ENCODE results near the gene OFD1.

- no peak for TF ChIP-seq CTCF (IDR thresholded peaks at IDR 0.05)
- no peak for TF ChIP-seq POLR2AphosphoS5 (IDR thresholded peaks at IDR 0.05; ENCODE audit: low read depth, low read length)
- TF ChIP-seq SIN3A (IDR thresholded peaks at IDR 0.05; ENCODE audit: borderline replicate concordance, low read depth, low read length) = no peak
- TF ChIP-seq USF2 (IDR thresholded peaks at IDR 0.05; ENCODE audit: borderline replicate concordance, low read depth, low read length) = no peak
- no peak for TF ChIP-seq GATA2 (CRISPR knock-in tag; IDR thresholded peaks at IDR 0.05)
- TF ChIP-seq ELF1 (IDR thresholded peaks at IDR 0.05) = no peak
- TF ChIP-seq TAF1 (IDR thresholded peaks at IDR 0.05; ENCODE audit: borderline replicate concordance, low read depth, low read length) = no peak
- TF ChIP-seq USF1 (IDR thresholded peaks at IDR 0.05; ENCODE audit: borderline replicate concordance, low read depth) = no peak
- TF ChIP-seq NRF1 (IDR thresholded peaks at IDR 0.05; ENCODE audit: low read depth, low read length) = no peak
- no peak for TF ChIP-seq YY1 (IDR thresholded peaks at IDR 0.05; ENCODE audit: low read depth)
- no peak for TF ChIP-seq SMC3 (IDR thresholded peaks at IDR 0.05; ENCODE audit: low read depth, low read length)
- no peak for TF ChIP-seq EP300 (IDR thresholded peaks at IDR 0.05; ENCODE audit: borderline replicate concordance in 1 of 2, low read depth in 1 of 2, low read length in 1 of 2)
- no peak for TF ChIP-seq MAX (IDR thresholded peaks at IDR 0.05; ENCODE audit: low read depth)
- TF ChIP-seq FOXM1 (IDR thresholded peaks at IDR 0.05; ENCODE audit: low read depth) = no peak
These were observed 23.4 kb upstream of the OFD1 start for GRCh38 chrX:13711141-13711540.
